Glomerular endothelial cell (primary cell): ENCODE measurements around the gene KRTDAP. TPM values are rescaled to one million over a fixed set of nuclear protein-coding genes. Genes with fewer than 3 reads are reported as not detected.

ENCODE experiments used
- DNase-seq: peaks from one replicate; pipeline ENCODE4 v3.0.0-alpha.2; 2011; ENCODE audit warnings: low read depth, low spot score; ENCODE audit errors: extremely low read depth
- total RNA-seq: library from RNA; depleted of rRNA; stranded (reverse); fragments of >200 nt; gene quantifications from 2 replicates; pipeline ENCODE4 v1.2.3, GENCODE V29; 2015

Gene KRTDAP
- total RNA-seq, 1 donor from 2014 or later, result not detected

- DNase-seq, result no peak
Observed at GRCh38 chr19:35457173-35457572, 33.1 kb downstream of the KRTDAP start.

DNA sequence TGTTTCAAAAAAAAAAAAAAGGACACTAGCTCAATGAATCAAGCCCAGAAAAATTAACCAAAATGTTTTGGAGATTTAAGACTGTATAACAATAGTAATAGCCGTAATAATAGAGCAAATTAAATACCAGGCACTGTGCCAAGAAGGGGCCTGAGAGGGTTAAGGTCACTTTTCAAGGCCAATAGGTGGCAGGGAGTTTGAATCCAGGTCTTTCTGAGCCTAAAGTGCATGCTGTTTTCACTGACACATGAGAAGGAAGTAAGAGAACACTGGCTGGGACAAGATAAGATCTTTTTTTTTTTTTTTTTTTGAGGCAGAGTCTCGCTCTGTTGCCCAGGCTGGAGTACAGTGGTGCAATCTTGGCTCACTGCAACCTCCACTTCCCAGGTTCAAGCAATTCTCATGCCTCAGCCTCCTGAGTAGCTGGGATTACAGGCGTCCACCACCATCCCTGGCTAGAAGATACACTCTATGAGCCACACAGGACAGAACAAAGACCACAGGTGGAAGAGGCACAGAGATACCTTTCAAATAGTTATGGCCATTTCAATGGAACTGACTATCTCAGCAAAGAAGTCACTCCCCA, 34.6 kb downstream of the KRTDAP start:
- DNase-seq, result no peak

DNA sequence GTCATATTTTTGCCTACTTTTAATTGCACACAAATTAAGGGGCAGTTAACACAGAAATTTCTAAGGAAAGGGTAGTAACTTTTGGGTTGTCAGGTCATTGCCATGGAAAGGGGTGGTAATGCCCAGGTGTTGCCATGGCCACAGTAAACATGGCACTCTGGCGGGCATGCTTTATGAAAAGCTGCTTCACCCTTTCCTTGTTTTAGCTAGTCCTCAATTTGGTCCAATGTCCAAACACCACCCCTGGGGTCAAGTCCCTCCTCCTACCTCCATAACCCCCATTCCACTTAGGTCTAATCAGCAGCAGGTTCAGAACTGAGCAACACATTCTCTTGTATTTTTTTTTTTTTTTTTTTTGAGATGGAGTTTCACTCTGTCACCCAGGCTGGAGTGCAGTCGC, 35.6 kb downstream of the KRTDAP start:
- DNase-seq, result no peak

DNA sequence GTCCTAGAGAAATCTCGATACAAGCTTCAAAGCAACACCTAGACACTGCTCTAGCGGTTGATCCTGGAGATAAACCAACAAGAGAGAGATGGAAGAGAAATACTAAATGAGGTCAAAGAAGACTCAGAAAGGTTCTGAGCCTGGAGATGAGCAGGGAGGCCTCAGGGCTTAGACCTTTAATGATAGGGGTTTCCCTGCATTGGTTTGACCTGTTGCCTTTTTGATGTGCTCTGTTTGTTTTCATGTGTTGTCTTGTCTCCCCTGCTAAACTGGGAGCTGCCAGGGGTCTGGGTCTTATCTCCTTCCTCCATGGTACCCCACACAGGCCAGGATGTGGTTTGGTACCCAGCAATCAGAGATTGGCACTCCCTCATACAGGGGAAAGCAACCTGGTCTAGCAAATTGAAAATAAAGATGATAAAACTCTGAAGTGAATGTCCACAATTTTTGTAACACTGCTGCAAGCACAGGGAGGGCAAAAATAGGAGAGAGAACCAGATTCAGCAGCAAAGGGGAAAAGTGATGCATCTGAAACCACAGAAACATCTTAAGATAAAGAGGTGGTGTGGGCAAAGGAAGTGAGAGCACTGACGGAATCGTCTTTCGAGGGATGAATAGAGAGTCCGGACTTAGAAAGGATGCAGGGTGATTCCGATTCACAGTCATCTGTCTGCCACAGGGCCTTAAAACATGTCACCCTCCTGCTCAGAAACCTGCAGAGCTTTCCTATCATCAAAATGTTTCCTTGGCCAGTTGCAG, 38.7 kb downstream of the KRTDAP start:
- no peak for DNase-seq

DNA sequence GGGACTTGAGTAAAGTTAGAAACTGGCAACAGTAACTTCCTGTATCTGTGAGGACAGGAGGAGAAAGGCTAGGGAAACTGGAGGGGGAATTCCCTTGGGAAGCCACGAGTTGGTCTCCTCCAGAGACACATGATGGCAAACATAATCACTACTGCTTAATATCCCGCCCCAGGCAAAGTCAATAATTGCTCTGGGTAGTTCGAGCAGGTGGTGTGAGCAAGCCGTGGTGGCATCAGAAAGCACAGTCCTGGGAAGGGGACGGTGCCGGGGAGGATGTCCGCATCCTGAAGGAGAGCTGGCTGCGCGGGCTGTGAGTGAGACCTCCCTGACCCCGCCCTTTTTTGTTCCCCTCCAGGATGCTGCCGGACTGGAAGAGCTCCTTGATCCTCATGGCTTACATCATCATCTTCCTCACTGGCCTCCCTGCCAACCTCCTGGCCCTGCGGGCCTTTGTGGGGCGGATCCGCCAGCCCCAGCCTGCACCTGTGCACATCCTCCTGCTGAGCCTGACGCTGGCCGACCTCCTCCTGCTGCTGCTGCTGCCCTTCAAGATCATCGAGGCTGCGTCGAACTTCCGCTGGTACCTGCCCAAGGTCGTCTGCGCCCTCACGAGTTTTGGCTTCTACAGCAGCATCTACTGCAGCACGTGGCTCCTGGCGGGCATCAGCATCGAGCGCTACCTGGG, 40.8 kb downstream of the KRTDAP start:
- DNase-seq, result no peak

DNA sequence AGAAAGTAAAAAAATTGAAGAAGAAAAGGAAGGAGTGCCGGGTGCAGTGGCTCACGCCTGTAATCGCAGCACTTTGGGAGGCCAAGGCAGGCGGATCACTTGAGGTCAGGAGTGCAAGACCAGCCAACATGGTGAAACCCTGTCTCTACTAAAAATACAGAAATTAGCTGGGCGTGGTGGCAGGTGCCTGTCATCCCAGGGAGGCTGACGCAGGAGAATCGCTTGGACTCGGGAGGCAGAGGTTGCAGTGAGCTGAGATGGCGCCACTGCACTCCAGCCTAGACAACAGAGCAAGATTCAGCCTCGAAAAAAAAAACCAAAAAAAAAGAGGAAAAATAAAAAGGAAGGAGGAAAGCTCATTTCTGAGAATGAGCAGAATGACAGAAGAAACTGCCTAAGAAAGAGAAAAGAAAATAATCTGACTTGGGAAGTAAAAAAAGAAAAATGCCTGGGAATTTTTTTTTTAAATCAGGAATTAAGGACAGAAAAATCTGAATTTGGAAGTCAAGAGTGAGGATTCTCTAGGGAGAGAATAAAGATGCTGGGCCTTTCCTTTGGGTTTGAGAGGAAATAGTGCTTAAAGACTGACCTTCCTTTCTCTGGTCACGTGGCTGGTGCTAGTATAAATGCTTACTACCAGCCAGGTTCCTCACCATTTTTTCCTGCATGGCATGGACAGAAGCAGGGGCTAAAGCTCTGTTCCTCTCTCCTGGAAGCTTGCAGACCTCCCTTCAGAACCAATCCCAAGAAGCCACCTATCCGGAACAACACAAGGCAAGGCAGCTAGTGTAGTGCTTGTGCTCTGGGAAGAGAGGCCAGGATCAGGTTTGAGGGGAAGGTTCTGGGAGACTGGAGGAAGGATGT, 42.4 kb downstream of the KRTDAP start, which contains the start of gene FFAR2:
FFAR2 (plus strand) TSS at position 652 of the 864 bp plus-strand sequence. CDS start 1,458 bp downstream, outside the sequence.
- DNase-seq, result no peak

DNA sequence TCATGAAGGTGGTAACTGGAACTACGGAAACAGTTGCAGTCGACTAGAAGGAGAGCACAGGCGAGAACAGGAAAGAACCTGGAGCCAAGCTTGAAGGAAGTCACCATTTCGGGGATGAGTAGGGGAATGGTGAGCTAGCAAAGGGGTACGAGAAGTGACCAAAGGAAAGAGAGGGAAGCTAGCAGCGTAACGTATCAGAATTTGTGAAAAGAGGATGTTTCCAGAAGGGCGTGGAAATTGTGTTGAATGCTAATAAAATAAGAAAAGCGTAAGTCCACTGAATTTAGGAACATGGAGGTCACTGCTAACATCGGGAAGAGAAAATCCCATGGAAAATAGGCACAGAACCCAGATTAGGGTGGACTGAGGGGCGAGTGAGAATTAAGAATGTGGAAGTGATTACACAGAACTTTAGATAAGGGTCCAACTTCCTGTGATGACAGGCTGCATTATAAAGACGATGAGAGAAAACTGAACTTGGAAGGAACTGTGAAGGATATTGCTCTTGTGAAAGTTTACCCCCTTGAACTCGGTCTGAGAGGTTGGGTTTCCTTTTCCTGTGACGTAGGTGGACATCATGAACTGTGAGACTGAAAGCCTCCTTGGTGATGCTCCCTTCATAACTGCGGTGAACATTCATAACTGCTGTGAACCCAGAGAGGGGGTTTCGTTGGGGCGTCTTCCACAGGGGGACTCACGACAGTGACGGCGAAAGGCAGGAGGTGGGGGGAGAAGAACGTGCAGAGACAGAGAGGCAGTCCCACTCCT, 44.3 kb downstream of the KRTDAP start:
- DNase-seq, result no peak

DNA sequence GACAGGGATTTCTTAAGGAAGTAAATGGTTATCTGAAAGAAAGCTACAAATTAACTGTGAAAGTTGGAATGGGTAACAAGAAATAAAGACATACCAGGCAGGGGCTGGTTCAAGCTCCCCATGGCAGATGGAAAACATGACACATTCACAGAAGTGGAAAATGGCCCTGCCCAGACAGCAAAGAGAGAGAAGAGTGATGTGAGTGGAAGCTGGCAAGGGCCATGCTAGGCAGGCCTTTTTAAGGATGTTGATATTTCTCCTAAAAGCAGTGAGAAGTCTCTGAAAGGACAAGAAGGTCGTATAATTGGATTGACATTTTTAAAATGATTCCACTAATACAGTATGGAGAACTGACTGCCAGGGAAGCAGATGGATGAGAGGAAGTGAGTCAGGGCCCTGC, 45.5 kb downstream of the KRTDAP start:
- DNase-seq, result no peak

GRCh38 chr19:35442091-35442490, 48.2 kb downstream of the KRTDAP start:
- no peak for DNase-seq

DNA sequence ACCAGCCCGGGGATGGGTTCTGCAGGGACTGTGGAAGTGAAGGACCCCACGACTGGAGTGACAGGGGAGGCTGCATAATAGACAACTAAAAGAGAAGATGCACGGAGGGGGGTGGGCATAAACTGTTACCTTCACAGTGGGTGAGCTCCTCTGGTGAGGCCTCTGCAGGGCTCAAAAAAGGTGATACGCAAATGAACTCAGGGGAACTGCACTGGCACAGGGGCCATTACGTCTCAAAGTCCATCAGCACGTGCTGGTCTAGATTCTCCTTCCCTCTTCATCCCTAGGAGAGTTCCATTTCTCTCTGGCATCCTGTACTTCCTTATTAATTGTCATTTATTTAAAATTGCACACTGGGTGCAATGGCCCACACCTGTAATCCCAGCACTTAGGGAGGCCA, 50.3 kb downstream of the KRTDAP start:
- no peak for DNase-seq

DNA sequence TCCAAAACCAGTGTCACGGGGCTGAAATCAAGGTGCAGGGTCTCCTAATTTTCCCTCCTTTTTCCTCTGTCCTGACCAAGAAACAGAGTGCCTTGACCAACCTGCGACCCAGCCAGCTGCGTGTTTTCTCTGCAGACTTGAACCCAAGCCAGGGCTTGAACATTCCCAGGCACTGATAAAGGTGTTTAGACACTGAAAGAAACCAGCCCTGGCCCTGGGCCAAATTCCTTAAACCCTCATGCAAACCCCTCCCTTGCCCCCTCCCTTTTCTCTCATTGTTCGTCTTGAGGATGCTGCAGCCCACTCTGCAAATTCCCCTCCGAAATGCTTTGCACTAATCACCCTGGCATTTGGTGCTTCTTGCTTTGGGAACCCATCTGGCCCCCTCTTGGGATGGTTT, 51.7 kb downstream of the KRTDAP start:
- DNase-seq, result no peak

DNA sequence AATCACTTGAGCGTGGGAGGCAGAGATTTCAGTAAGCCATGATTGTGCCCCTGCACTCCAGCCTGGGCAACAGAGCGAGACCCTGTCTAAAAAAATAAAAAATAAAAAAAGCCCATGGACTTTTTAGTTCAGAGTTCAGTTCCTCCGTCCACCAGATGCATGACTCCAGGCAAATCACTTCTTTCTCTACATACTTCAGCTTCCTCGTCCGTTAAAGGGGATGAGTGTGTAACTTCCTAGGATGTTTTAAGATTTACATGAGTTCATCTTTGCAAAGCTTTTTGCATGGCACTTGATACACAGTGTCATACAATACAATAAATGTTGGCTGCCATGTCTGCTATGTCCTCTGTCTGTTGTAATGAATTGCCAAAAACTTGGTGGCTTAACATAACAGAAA, 52.2 kb downstream of the KRTDAP start:
- no peak for DNase-seq

GRCh38 chr19:35437406-35437951, 52.8 kb downstream of the KRTDAP start:
- DNase-seq, result no peak

Other genes with a start within 250 kb of the KRTDAP start
- 1.6 and 7.5 TPM in 2 replicates for gene LSR, start 241.5 kb downstream of the KRTDAP start, total RNA-seq
- 73.1 and 80.6 TPM in 2 replicates for gene USF2, start 221.5 kb downstream of the KRTDAP start, total RNA-seq
- gene HAMP, start 207.9 kb downstream of the KRTDAP start, total RNA-seq, result 0.06 TPM in 1 of 2 replicates, not detected in the other
- gene MAG, start 198.3 kb downstream of the KRTDAP start, total RNA-seq, result 0.68 TPM in 1 of 2 replicates, not detected in the other
- gene CD22, start 161.3 kb downstream of the KRTDAP start, total RNA-seq, result 0.29 and 1.8 TPM in 2 replicates
- not detected in 2 replicates for gene FFAR1, start 142.6 kb downstream of the KRTDAP start, total RNA-seq
- gene FFAR3, start 132.0 kb downstream of the KRTDAP start, total RNA-seq, result not detected in 2 replicates
- gene GPR42, start 119.4 kb downstream of the KRTDAP start, total RNA-seq, result not detected in 2 replicates
- gene FFAR2, start 42.2 kb downstream of the KRTDAP start, total RNA-seq, result not detected in 2 replicates
- 17.4 TPM in 1 of 2 replicates, not detected in the other for gene DMKN, start 23.2 kb upstream of the KRTDAP start, total RNA-seq
- gene SBSN, start 37.8 kb upstream of the KRTDAP start, total RNA-seq, result not detected in 2 replicates
- gene GAPDHS, start 43.0 kb upstream of the KRTDAP start, total RNA-seq, result not detected in 2 replicates
- gene TMEM147, start 55.2 kb upstream of the KRTDAP start, total RNA-seq, result 77.8 and 79.9 TPM in 2 replicates
- not detected in 2 replicates for gene ATP4A, start 73.2 kb upstream of the KRTDAP start, total RNA-seq
- not detected in 2 replicates for gene PMIS2, start 95.7 kb upstream of the KRTDAP start, total RNA-seq
- gene HAUS5, start 122.3 kb upstream of the KRTDAP start, total RNA-seq, result 5.8 and 9.1 TPM in 2 replicates
- 98.4 and 110 TPM in 2 replicates for gene RBM42, start 138.6 kb upstream of the KRTDAP start, total RNA-seq
- 0.70 and 2.3 TPM in 2 replicates for gene ETV2, start 151.3 kb upstream of the KRTDAP start, total RNA-seq
- 418 and 559 TPM in 2 replicates for gene COX6B1, start 157.9 kb upstream of the KRTDAP start, total RNA-seq
- gene UPK1A, start 176.1 kb upstream of the KRTDAP start, total RNA-seq, result not detected in 2 replicates
- gene ZBTB32, start 214.1 kb upstream of the KRTDAP start, total RNA-seq, result not detected in 2 replicates
- 13.0 and 34.4 TPM in 2 replicates for gene KMT2B, start 227.5 kb upstream of the KRTDAP start, total RNA-seq